DND-41 (cell line): ENCODE data around the gene CFAP299.

Experiments used
- EZH2 ChIP-seq: IDR thresholded peaks from 3 replicates; pipeline ENCODE4 v1.6.1; 2012; ENCODE audit warnings: borderline replicate concordance, low read depth, mild to moderate bottlenecking, moderate library complexity, low read length, inconsistent platforms; ENCODE audit not compliant: severe bottlenecking
- TF ChIP-seq, protein P1 (sequence below): IDR thresholded peaks from 2 replicates; pipeline ENCODE4 v1.5.1; 2012; ENCODE audit warnings: borderline replicate concordance, low read length, moderate library complexity, mild to moderate bottlenecking; ENCODE audit not compliant: poor library complexity, severe bottlenecking; ENCODE audit errors: extremely low read depth

DNA sequence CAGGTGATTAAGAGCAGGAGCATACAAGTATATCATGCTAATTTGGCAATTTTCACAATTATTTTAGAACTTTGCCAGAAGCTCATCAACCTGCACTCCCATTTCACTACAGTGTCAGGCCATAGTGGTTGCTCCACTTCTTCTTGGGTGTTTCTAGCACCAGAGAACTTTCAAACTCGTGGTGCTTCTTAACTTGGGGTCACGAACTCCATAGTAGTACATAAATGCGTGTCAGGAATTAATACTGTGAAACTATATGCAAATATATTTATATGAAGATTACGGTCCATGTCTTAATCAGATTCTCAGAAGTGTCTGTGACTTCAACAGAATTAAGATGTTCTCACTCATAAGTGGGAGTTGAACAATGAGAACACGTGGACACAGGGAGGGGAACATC is 440.6 kb downstream of the CFAP299 start:
- no peak for TF ChIP-seq EZH2
- TF ChIP-seq, protein P1, sequence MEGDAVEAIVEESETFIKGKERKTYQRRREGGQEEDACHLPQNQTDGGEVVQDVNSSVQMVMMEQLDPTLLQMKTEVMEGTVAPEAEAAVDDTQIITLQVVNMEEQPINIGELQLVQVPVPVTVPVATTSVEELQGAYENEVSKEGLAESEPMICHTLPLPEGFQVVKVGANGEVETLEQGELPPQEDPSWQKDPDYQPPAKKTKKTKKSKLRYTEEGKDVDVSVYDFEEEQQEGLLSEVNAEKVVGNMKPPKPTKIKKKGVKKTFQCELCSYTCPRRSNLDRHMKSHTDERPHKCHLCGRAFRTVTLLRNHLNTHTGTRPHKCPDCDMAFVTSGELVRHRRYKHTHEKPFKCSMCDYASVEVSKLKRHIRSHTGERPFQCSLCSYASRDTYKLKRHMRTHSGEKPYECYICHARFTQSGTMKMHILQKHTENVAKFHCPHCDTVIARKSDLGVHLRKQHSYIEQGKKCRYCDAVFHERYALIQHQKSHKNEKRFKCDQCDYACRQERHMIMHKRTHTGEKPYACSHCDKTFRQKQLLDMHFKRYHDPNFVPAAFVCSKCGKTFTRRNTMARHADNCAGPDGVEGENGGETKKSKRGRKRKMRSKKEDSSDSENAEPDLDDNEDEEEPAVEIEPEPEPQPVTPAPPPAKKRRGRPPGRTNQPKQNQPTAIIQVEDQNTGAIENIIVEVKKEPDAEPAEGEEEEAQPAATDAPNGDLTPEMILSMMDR, result no peak
